Endothelial cell of umbilical vein (primary cell): ENCODE measurements around the gene CTNND2. TPM values are rescaled to one million over a fixed set of nuclear protein-coding genes. Genes with fewer than 3 reads are reported as not detected.

ENCODE experiments used
- BruUV-seq: library from RNA; stranded (reverse); fragments of 400-500 nt; replicated peaks from 2 replicates; lab custom pipeline; 2021; lab: Mats Ljungman, UMichigan
- CTCF ChIA-PET: fragments of 300-600, 350-600 bp; sonication (Branson Sonifier 250); formaldehyde crosslinking; loops from one replicate; lab custom pipeline; 2021; ENCODE audit warnings: antibody characterized with exemption, inconsistent platforms; lab: Charles Lee
- POLR2A ChIA-PET: fragments of 300-600, 350-600 bp; sonication (Branson Sonifier 250); formaldehyde crosslinking; loops from one replicate; lab custom pipeline; 2021; ENCODE audit warnings: antibody characterized with exemption, inconsistent platforms; lab: Charles Lee
- DNase-seq: peaks from one replicate; pipeline ENCODE4 v3.0.0-alpha.2; 2011; ENCODE audit warnings: low read depth, low spot score
- FAIRE-seq: peaks from 2 replicates; lab custom pipeline; 2011; peaks lifted over from hg19 to GRCh38; lab: Jason Lieb, UNC
- H2AFZ ChIP-seq: 2 replicates; pipeline ENCODE4 v1.6.0; 2012; ENCODE audit warnings: low read depth, low read length, control low read depth, inconsistent platforms
- H3K27ac ChIP-seq: 2 replicates; pipeline ENCODE4 v1.5.1; 2011; ENCODE audit warnings: low read depth, mild to moderate bottlenecking, control low read depth, low read length, moderate library complexity; ENCODE audit not compliant: insufficient read depth
- H3K27me3 ChIP-seq, 2 experiments: 2 replicates each; pipeline versions ENCODE4 v1.6.0 to v1.6.1; 2011; ENCODE audit warnings: low read length in 2 of 2, mixed read lengths in 1 of 2; ENCODE audit not compliant: control insufficient read depth in 2 of 2, insufficient read depth in 2 of 2
- H3K36me3 ChIP-seq, 2 experiments: 2 replicates in 1 of 2; 3 replicates in 1 of 2; pipeline ENCODE4 v1.5.1; 2011; ENCODE audit warnings: low read length in 2 of 2, mild to moderate bottlenecking in 1 of 2, moderate library complexity in 1 of 2; ENCODE audit not compliant: control insufficient read depth in 2 of 2, insufficient read depth in 2 of 2; ENCODE audit errors: extremely low read depth in 1 of 2
- H3K4me1 ChIP-seq: 3 replicates; pipeline ENCODE4 v1.5.1; 2011; ENCODE audit warnings: mild to moderate bottlenecking, low read length; ENCODE audit not compliant: control insufficient read depth, insufficient read depth; ENCODE audit errors: extremely low read depth
- H3K4me2 ChIP-seq: 2 replicates; pipeline ENCODE4 v1.6.1; 2011; ENCODE audit warnings: low read length, control low read depth, mixed read lengths; ENCODE audit not compliant: insufficient read depth
- H3K4me3 ChIP-seq, 3 experiments: fragments of 200-600 bp in 1 of 3; sonication (generic), shearing (Covaris generic) in 1 of 3; replicated peaks in 1 of 3; 2 replicates each; pipeline ENCODE4 v1.5.1; 2011 to 2016; ENCODE audit warnings: control low read depth in 3 of 3, low read length in 3 of 3, mild to moderate bottlenecking in 2 of 3, inconsistent platforms in 1 of 3, low read depth in 1 of 3, moderate library complexity in 1 of 3; ENCODE audit not compliant: insufficient read depth in 1 of 3
- H3K79me2 ChIP-seq: 2 replicates; pipeline ENCODE4 v1.6.0; 2012; ENCODE audit warnings: low read length, inconsistent platforms; ENCODE audit not compliant: control insufficient read depth, insufficient read depth
- H3K9ac ChIP-seq: replicated peaks from 2 replicates; pipeline ENCODE3; 2011; ENCODE audit warnings: low read length, control low read depth; ENCODE audit not compliant: insufficient read depth; ENCODE audit errors: extremely low read depth
- H3K9me1 ChIP-seq: replicated peaks from 3 replicates; pipeline ENCODE4 v1.6.0; 2011; ENCODE audit warnings: mild to moderate bottlenecking, low read length; ENCODE audit not compliant: control insufficient read depth, insufficient read depth; ENCODE audit errors: extremely low read depth
- H3K9me3 ChIP-seq: replicated peaks from 2 replicates; pipeline ENCODE4 v1.5.1; 2012; ENCODE audit warnings: low read length, inconsistent platforms; ENCODE audit not compliant: control insufficient read depth, insufficient read depth
- H4K20me1 ChIP-seq: replicated peaks from 2 replicates; pipeline ENCODE3; 2011; ENCODE audit warnings: mild to moderate bottlenecking, low read length; ENCODE audit not compliant: control insufficient read depth, insufficient read depth; ENCODE audit errors: extremely low read depth
- EZH2 ChIP-seq: IDR thresholded peaks from 2 replicates; pipeline ENCODE4 v1.6.1; 2012; ENCODE audit warnings: borderline replicate concordance, low read depth, mild to moderate bottlenecking, moderate library complexity, low read length, inconsistent platforms; ENCODE audit not compliant: severe bottlenecking
- FOS ChIP-seq: IDR thresholded peaks from 2 replicates; pipeline ENCODE4 v1.6.1; 2011; ENCODE audit warnings: mild to moderate bottlenecking, low read length, moderate library complexity, borderline replicate concordance; ENCODE audit not compliant: insufficient read depth
- GATA2 ChIP-seq: IDR thresholded peaks from 2 replicates; pipeline ENCODE4 v1.7.0; 2011; ENCODE audit warnings: low read depth, mild to moderate bottlenecking, moderate library complexity, mixed read lengths, low read length; ENCODE audit not compliant: insufficient read length, insufficient read depth
- JUN ChIP-seq: IDR thresholded peaks from 2 replicates; pipeline ENCODE4 v1.6.1; 2011; ENCODE audit warnings: borderline replicate concordance, low read depth; ENCODE audit not compliant: insufficient read length, insufficient read depth
- MYC ChIP-seq: IDR thresholded peaks from one replicate; pipeline ENCODE4 v1.6.1; 2011; ENCODE audit warnings: mild to moderate bottlenecking, low read depth, low read length
- POLR2A ChIP-seq: IDR thresholded peaks from 2 replicates; pipeline ENCODE4 v1.6.1; 2012; ENCODE audit warnings: low read depth, mild to moderate bottlenecking, control low read depth, low read length
- POLR2AphosphoS5 ChIP-seq: IDR thresholded peaks from 2 replicates; pipeline ENCODE4 v1.6.1; 2012; ENCODE audit warnings: low read depth, mild to moderate bottlenecking, control low read depth, low read length, moderate library complexity; ENCODE audit not compliant: insufficient read depth
- dilution Hi-C: fragments of 300-500 bp; cut with MboI; formaldehyde crosslinking; loops from one replicate; pipeline ENCODE4 v1.15.0; 2019; ENCODE audit warnings: low sequenced_read_pairs; ENCODE audit not compliant: extremely low pct_ligation_motif_present
- intact Hi-C: fragments of 100-400 bp; cut with micrococcal nuclease; formaldehyde crosslinking; loops from one replicate; pipeline ENCODE4 v1.10.0; 2022
- polyA plus RNA-seq, 4 experiments: library from polyadenylated mRNA; depleted of rRNA in 3 of 4; stranded (reverse) in 3 of 4; unstranded in 1 of 4; fragments of >200 nt; gene quantifications; 2 replicates each; pipeline versions ENCODE4 v1.2.1 to v1.2.3, GENCODE V29; 2011 to 2012; ENCODE audit warnings: missing spikeins in 1 of 4
- total RNA-seq: library from RNA; stranded (reverse); gene quantifications from 2 replicates; pipeline ENCODE4 v1.2.3, GENCODE V29; 2021
- TF ChIP-seq, protein P1 (sequence below), 2 donors: IDR thresholded peaks; 1 replicate in 1 of 2; 2 replicates in 1 of 2; pipeline ENCODE4 v1.5.1; 2011; ENCODE audit warnings: low read length in 2 of 2, mild to moderate bottlenecking in 2 of 2, moderate library complexity in 2 of 2, control low read depth in 1 of 2, inconsistent platforms in 1 of 2, low read depth in 1 of 2; ENCODE audit not compliant: insufficient read depth in 1 of 2; ENCODE audit errors: extremely low read depth in 1 of 2
- TF ChIP-seq, protein P2 (sequence below): IDR thresholded peaks from 2 replicates; pipeline ENCODE4 v1.6.1; 2011; ENCODE audit not compliant: insufficient read depth, insufficient read length

The CTNND2 gene
- total and polyA plus RNA-seq, 2 donors (not counting 3 experiments of a cell fraction or from before 2014, with no cell fraction given): not detected

DNA sequence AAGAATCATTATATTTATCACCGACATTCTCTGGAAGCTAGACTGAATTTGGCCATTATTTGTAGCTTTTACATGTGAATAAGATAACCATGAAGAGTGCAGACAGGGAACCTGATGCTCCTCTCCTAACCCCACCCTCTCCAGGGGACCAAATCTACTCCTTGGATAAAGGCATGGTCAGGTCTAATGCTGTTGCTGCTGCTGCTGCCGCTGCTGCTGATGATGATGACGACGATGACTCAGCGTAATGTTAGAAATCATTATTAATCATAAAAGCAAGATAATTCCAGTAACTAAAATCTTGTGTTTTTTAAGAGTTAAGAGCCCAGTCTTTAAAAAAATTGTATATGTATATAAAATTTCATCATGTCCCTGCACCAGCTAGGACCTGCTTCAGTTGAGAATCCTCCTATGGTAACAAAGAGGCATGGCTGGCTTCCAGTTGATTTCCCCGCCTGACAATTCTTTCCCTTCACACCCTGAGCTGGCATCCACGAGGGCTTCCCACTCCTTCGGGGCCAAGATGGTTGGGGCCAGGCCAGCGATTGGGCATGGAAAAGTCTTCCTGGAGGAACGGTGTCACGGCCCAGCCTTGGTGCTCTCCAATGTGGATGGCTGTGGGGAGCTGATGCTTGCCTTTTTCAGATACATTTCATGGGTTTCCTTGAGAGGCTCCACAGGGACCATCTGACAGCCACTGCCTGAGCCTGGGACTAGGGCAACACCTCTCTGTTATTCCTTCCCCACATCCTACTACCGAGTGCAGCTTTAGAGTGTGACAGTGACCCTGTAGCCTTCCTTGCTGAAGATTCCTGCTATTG, 400.0 kb downstream of the CTNND2 start:
- Histone ChIP-seq H3K36me3 (no peaks in the 10 kb centered on the region), H3K4me3 (no peak overlapping the region), H3K79me2 (no peaks in the 10 kb centered on the region), H4K20me1 (no peaks in the 10 kb centered on the region), H3K27me3 (no peaks in the 10 kb centered on the region), H2AFZ (no peak overlapping the region), H3K4me2 (no peak overlapping the region), H3K9me3 (peaks cover 2% of the 10 kb centered on the region), H3K9ac (no peak overlapping the region), H3K27ac (no peak overlapping the region), H3K9me1 (no peaks in the 10 kb centered on the region), H3K4me1 (no peaks in the 10 kb centered on the region)
- no TSS peak for BruUV-seq
- DNase-seq (no peak), FAIRE-seq (no peak)
- intact Hi-C loops (no loop called here), dilution Hi-C loops (no loop called here)
- CTCF ChIA-PET: no interaction called here
- TF ChIP-seq JUN (no peak), MYC (no peak), POLR2A (no peak), FOS (no peak), GATA2 (no peak), POLR2AphosphoS5 (no peak), EZH2 (no peak)
- TF ChIP-seq, protein P1, sequence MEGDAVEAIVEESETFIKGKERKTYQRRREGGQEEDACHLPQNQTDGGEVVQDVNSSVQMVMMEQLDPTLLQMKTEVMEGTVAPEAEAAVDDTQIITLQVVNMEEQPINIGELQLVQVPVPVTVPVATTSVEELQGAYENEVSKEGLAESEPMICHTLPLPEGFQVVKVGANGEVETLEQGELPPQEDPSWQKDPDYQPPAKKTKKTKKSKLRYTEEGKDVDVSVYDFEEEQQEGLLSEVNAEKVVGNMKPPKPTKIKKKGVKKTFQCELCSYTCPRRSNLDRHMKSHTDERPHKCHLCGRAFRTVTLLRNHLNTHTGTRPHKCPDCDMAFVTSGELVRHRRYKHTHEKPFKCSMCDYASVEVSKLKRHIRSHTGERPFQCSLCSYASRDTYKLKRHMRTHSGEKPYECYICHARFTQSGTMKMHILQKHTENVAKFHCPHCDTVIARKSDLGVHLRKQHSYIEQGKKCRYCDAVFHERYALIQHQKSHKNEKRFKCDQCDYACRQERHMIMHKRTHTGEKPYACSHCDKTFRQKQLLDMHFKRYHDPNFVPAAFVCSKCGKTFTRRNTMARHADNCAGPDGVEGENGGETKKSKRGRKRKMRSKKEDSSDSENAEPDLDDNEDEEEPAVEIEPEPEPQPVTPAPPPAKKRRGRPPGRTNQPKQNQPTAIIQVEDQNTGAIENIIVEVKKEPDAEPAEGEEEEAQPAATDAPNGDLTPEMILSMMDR (IDR thresholded peaks at IDR 0.05; ENCODE audit: extremely low read depth in 1 of 2, insufficient read depth in 1 of 2, low read depth in 1 of 2, low read length in 2 of 2): no peak
- TF ChIP-seq, protein P2, sequence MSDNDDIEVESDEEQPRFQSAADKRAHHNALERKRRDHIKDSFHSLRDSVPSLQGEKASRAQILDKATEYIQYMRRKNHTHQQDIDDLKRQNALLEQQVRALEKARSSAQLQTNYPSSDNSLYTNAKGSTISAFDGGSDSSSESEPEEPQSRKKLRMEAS: no peak
- POLR2A ChIA-PET: no interaction called here
